ENCODE data around the gene CERKL. TPM values are rescaled to one million over a fixed set of nuclear protein-coding genes. Genes with fewer than 3 reads are reported as not detected.

The CERKL gene
- total and polyA plus RNA-seq, 2 experiments from 2014 or later, result 0.32 to 0.69 TPM

- TF ChIP-seq ZNF462 (CRISPR knock-in tag; IDR thresholded peaks at IDR 0.05) (no peak), JUNB (IDR thresholded peaks at IDR 0.05; ENCODE audit: unreplicated experiment) (no peak), NANOG (IDR thresholded peaks at IDR 0.05; ENCODE audit: borderline replicate concordance) (no peak), ZNF331 (CRISPR knock-in tag; IDR thresholded peaks at IDR 0.05; ENCODE audit: low read depth) (no peak)
Measured at GRCh38 chr2:181553244-181553643, 103.7 kb downstream of the CERKL start (continued).

- H3K4me1 Mint-ChIP-seq, result peaks cover 16% of the 10 kb centered on the region
- Histone ChIP-seq H3F3A (replicated peaks; ENCODE audit: low read depth) (no peaks in the 10 kb centered on the region), H3K79me2 (replicated peaks; ENCODE audit: insufficient read depth) (no peaks in the 10 kb centered on the region), H4K20me1 (replicated peaks; ENCODE audit: insufficient read depth) (no peaks in the 10 kb centered on the region), H3K4me3 (no peak overlapping the region), H3K36me3 (ENCODE audit: insufficient read depth) (no peaks in the 10 kb centered on the region), H3K27ac (ENCODE audit: low read depth) (no peak overlapping the region), H3K27me3 (ENCODE audit: insufficient read depth) (no peaks in the 10 kb centered on the region), H2AFZ (no peak overlapping the region), H3K4me2 (no peak overlapping the region), H3K9me2 (ENCODE audit: insufficient read depth) (no peaks in the 10 kb centered on the region), H3K4me1 (ENCODE audit: insufficient read depth) (0 out of 2 replicates have a peak, but pooled peaks cover 9% of the 10 kb centered on the region)
- ATAC-seq (no peak), DNase-seq (ENCODE audit: low spot score) (no peak)
- H3K27me3 Mint-ChIP-seq (ENCODE audit: insufficient read depth, low read depth, poor library complexity), result peaks cover 3% of the 10 kb centered on the region
- no peaks in the 10 kb centered on the region for H3K9me3 Mint-ChIP-seq
- no peak overlapping the region for H3K27ac Mint-ChIP-seq
- H3K4me3 Mint-ChIP-seq, result no peak overlapping the region
- no peaks in the 10 kb centered on the region for H3K36me3 Mint-ChIP-seq (ENCODE audit: low read depth)
- no peak for TF ChIP-seq CTCF (conservative IDR thresholded peaks at IDR 0.05; ENCODE audit: low read depth in 2 of 2)
- TF ChIP-seq CREB1 (CRISPR knock-in tag; IDR thresholded peaks at IDR 0.05; ENCODE audit: low read depth), result no peak
- TF ChIP-seq JUNB (IDR thresholded peaks at IDR 0.05; ENCODE audit: unreplicated experiment), result no peak
- TF ChIP-seq POLR2AphosphoS5 (IDR thresholded peaks at IDR 0.05; ENCODE audit: low read depth), result no peak
- no peak for TF ChIP-seq REST (IDR thresholded peaks at IDR 0.05; ENCODE audit: unreplicated experiment)
- TF ChIP-seq STAT1 (IDR thresholded peaks at IDR 0.05; ENCODE audit: unreplicated experiment), result no peak
- TF ChIP-seq ZNF114 (CRISPR knock-in tag; IDR thresholded peaks at IDR 0.05), result no peak
- no peak for TF ChIP-seq EZH2 (IDR thresholded peaks at IDR 0.05; ENCODE audit: low read depth, unreplicated experiment)
- no peak for TF ChIP-seq ETS1 (IDR thresholded peaks at IDR 0.05)
Measured at GRCh38 chr2:181552808-181553207, 104.1 kb downstream of the CERKL start.

Measured in GM23338 (cell line).